Lower lobe of right lung (tissue), 2 donors: Measurements from ENCODE around the gene ATAD1. TPM values are rescaled to one million over a fixed set of nuclear protein-coding genes. Genes with fewer than 3 reads are reported as not detected.
"Not testable (repeated sequence)": the region's sequence is repeated elsewhere in the genome, so short reads cannot be mapped to it uniquely, and the experiment has no call there.

Experiments
- ATAC-seq, 2 donors: fragments of 200-7000 bp; cut with Tn5 transposase; one replicate each; pipeline ENCODE4 v1.9.1; 2020 to 2022; ENCODE audit warnings: mild to moderate bottlenecking in 2 of 2, moderate library complexity in 2 of 2
- DNase-seq: peaks from one replicate; pipeline ENCODE4 v3.0.0-alpha.2; 2020
- H3K27ac ChIP-seq: fragments of 200-600 bp; one replicate; pipeline ENCODE4 v1.8.0; 2022
- H3K27me3 ChIP-seq: fragments of 200-600 bp; one replicate; pipeline ENCODE4 v1.8.0; 2022; ENCODE audit warnings: low read depth
- H3K36me3 ChIP-seq: fragments of 200-600 bp; one replicate; pipeline ENCODE4 v1.8.0; 2022; ENCODE audit warnings: mild to moderate bottlenecking
- H3K4me1 ChIP-seq: fragments of 200-600 bp; one replicate; pipeline ENCODE4 v1.8.0; 2022
- H3K4me3 ChIP-seq: fragments of 200-600 bp; one replicate; pipeline ENCODE4 v1.8.0; 2022; ENCODE audit warnings: mild to moderate bottlenecking
- H3K9me3 ChIP-seq: fragments of 200-600 bp; one replicate; pipeline ENCODE4 v1.8.0; 2022
- intact Hi-C: fragments of 100-400 bp; cut with DNase I; formaldehyde crosslinking; loops from one replicate; pipeline ENCODE4 v1.11.0; 2022
- total RNA-seq: library from RNA; stranded (reverse); fragmentation: NEBNext Ultra II Directional; extraction: Animal tissue kit (Norgen Biotek cat#: 25700); gene quantifications from one replicate; pipeline ENCODE4 v1.2.1, GENCODE V29; 2021
- TF ChIP-seq, protein P1 (sequence below): fragments of 200-600 bp; IDR thresholded peaks from one replicate; pipeline ENCODE4 v1.8.0; 2022; ENCODE audit warnings: antibody characterized with exemption, mild to moderate bottlenecking
- donor health status: DM: no; HTN: yes; CAD: no; lungs with severe emphysema.

Gene ATAD1
- total RNA-seq, 1 donor from 2014 or later: 51.2 TPM

- TF ChIP-seq, protein P1, sequence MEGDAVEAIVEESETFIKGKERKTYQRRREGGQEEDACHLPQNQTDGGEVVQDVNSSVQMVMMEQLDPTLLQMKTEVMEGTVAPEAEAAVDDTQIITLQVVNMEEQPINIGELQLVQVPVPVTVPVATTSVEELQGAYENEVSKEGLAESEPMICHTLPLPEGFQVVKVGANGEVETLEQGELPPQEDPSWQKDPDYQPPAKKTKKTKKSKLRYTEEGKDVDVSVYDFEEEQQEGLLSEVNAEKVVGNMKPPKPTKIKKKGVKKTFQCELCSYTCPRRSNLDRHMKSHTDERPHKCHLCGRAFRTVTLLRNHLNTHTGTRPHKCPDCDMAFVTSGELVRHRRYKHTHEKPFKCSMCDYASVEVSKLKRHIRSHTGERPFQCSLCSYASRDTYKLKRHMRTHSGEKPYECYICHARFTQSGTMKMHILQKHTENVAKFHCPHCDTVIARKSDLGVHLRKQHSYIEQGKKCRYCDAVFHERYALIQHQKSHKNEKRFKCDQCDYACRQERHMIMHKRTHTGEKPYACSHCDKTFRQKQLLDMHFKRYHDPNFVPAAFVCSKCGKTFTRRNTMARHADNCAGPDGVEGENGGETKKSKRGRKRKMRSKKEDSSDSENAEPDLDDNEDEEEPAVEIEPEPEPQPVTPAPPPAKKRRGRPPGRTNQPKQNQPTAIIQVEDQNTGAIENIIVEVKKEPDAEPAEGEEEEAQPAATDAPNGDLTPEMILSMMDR: no peak
- no peak for DNase-seq
- peak overlapping the region; percentile 95 for H3K4me3 ChIP-seq
- no peaks in the 10 kb centered on the region for H3K9me3 ChIP-seq
- peaks cover 33% of the 10 kb centered on the region for H3K4me1 ChIP-seq
- no peaks in the 10 kb centered on the region for H3K27me3 ChIP-seq
- intact Hi-C loops: loop anchor here (5.0 kb wide), 1 partner anchor 523 kb away; no protein-coding TSS in a partner anchor
- H3K36me3 ChIP-seq: no peaks in the 10 kb centered on the region
- peak overlapping the region; percentile 95 for H3K27ac ChIP-seq
- ATAC-seq: no peak
Measured at GRCh38 chr10:87864496-87865059, 46.6 kb upstream of the ATAD1 start.

DNA sequence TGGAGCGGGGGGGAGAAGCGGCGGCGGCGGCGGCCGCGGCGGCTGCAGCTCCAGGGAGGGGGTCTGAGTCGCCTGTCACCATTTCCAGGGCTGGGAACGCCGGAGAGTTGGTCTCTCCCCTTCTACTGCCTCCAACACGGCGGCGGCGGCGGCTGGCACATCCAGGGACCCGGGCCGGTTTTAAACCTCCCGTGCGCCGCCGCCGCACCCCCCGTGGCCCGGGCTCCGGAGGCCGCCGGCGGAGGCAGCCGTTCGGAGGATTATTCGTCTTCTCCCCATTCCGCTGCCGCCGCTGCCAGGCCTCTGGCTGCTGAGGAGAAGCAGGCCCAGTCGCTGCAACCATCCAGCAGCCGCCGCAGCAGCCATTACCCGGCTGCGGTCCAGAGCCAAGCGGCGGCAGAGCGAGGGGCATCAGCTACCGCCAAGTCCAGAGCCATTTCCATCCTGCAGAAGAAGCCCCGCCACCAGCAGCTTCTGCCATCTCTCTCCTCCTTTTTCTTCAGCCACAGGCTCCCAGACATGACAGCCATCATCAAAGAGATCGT is 46.0 kb upstream of the ATAD1 start:
- H3K36me3 ChIP-seq, H3K9me3 ChIP-seq, ATAC-seq, H3K27me3 ChIP-seq, intact Hi-C loops: not testable (repeated sequence)
- H3K4me1 ChIP-seq: peaks cover 29% of the 10 kb centered on the region
- DNase-seq: peak; percentile 56
- peak overlapping the region; percentile 95 for H3K4me3 ChIP-seq
- peak overlapping the region; percentile 95 for H3K27ac ChIP-seq

DNA sequence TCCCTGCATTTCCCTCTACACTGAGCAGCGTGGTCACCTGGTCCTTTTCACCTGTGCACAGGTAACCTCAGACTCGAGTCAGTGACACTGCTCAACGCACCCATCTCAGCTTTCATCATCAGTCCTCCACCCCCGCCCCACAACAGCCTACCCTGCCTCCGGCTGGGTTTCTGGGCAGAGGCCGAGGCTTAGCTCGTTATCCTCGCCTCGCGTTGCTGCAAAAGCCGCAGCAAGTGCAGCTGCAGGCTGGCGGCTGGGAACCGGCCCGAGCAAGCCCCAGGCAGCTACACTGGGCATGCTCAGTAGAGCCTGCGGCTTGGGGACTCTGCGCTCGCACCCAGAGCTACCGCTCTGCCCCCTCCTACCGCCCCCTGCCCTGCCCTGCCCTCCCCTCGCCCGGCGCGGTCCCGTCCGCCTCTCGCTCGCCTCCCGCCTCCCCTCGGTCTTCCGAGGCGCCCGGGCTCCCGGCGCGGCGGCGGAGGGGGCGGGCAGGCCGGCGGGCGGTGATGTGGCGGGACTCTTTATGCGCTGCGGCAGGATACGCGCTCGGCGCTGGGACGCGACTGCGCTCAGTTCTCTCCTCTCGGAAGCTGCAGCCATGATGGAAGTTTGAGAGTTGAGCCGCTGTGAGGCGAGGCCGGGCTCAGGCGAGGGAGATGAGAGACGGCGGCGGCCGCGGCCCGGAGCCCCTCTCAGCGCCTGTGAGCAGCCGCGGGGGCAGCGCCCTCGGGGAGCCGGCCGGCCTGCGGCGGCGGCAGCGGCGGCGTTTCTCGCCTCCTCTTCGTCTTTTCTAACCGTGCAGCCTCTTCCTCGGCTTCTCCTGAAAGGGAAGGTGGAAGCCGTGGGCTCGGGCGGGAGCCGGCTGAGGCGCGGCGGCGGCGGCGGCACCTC is 45.3 kb upstream of the ATAD1 start, which contains the start of the genes KLLN and PTEN:
Gene KLLN, minus strand, starts transcription at position 481 of the 891 bp plus-strand sequence. CDS start 1,046 bp downstream, outside the sequence.
Gene PTEN, plus strand, starts transcription at position 573 of the 891 bp plus-strand sequence. CDS start 845 bp downstream, outside the sequence.
- no peaks in the 10 kb centered on the region for H3K36me3 ChIP-seq
- TF ChIP-seq, protein P1: no peak
- intact Hi-C loops: no loop called here
- H3K27ac ChIP-seq: peak within 1 kb of the TSS; percentile 95
- peaks cover 22% of the 10 kb centered on the region for H3K4me1 ChIP-seq
- no peaks in the 10 kb centered on the region for H3K27me3 ChIP-seq
- peak within 1 kb of the TSS; percentile 95 for H3K4me3 ChIP-seq
- DNase-seq (peak; percentile 94), ATAC-seq (peak; percentile 80 to 88)
- H3K9me3 ChIP-seq: no peaks in the 10 kb centered on the region

- TF ChIP-seq, protein P1: no peak
- intact Hi-C loops: no loop called here
- H3K27me3 ChIP-seq: no peaks in the 10 kb centered on the region
- DNase-seq (no peak), ATAC-seq (peak; percentile 6 to 35)
- H3K4me3 ChIP-seq: peak overlapping the region; percentile 95
- no peaks in the 10 kb centered on the region for H3K36me3 ChIP-seq
- peaks cover 17% of the 10 kb centered on the region for H3K4me1 ChIP-seq
- no peaks in the 10 kb centered on the region for H3K9me3 ChIP-seq
- H3K27ac ChIP-seq: peak overlapping the region; percentile 95
Measured at GRCh38 chr10:87862679-87863052, 44.6 kb upstream of the ATAD1 start.

GRCh38 chr10:87861953-87862678 is 44.1 kb upstream of the ATAD1 start:
- intact Hi-C loops: no loop called here
- H3K9me3 ChIP-seq: no peaks in the 10 kb centered on the region
- H3K36me3 ChIP-seq: no peaks in the 10 kb centered on the region

More at GRCh38 chr10:87861953-87862678, 44.1 kb upstream of the ATAD1 start:
- H3K4me3 ChIP-seq: peak overlapping the region; percentile 95
- TF ChIP-seq, protein P1: no peak
- H3K27me3 ChIP-seq: no peaks in the 10 kb centered on the region
- peak; percentile 92 to 96 for ATAC-seq
- DNase-seq: peak; percentile 99
- H3K4me1 ChIP-seq: peaks cover 17% of the 10 kb centered on the region
- H3K27ac ChIP-seq: peak overlapping the region; percentile 95
